GM11168 (cell line): Measurements from ENCODE around the gene PCDH19.

ENCODE experiments used
- in situ Hi-C: fragments of 300-500 bp; cut with MboI; formaldehyde crosslinking; loops from one replicate; pipeline ENCODE4 v1.12.0; 2022; ENCODE audit warnings: low sequenced_read_pairs; ENCODE audit not compliant: unreplicated experiment

Gene PCDH19

GRCh38 chrX:100315566-100315965 is 94.5 kb downstream of the PCDH19 start:
- in situ Hi-C loops: no loop called here

DNA sequence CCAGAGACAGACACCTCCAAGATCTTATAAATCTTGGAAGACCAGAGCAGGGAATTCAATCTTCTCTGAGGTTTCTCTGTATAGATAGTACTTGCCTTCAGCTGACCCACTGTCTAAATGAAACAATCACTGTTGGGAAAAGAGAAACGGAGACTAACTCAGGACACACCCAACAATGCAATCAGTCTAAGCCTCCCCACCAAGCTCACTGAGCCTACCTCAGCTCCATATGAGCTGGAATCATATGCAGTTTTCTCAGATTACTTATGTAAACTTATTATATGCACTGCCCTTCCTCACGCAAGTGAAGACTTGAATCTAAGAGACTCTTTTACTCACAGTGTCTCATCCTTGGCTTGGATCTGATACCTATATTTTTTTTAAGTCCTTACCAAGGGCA is 110.5 kb downstream of the PCDH19 start:
- in situ Hi-C loops: no loop called here

DNA sequence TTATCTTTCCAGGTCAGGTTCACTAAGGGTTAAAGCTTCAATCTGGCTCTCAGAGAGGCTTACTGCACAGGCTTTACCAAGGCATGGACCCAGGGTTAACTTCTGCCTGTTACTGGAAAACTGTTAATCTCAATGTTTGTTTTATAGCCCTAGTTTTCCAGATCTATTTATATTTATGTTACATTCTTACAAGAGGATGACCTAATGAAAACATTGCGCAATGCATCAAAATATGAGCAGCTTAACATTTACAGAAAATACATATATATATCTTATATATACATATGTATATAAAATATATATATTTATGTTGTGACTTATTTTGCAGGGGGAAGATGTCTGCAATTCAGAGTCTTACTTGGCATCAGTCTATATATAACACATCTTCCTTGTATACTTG is 112.3 kb downstream of the PCDH19 start:
- in situ Hi-C loops: no loop called here

- in situ Hi-C loops: no loop called here
Observed at GRCh38 chrX:100296183-100296753, 113.8 kb downstream of the PCDH19 start.

- in situ Hi-C loops: no loop called here
Observed at GRCh38 chrX:100294965-100295364, 115.1 kb downstream of the PCDH19 start.

- in situ Hi-C loops: no loop called here
Observed at GRCh38 chrX:100289066-100289558, 121.0 kb downstream of the PCDH19 start.

DNA sequence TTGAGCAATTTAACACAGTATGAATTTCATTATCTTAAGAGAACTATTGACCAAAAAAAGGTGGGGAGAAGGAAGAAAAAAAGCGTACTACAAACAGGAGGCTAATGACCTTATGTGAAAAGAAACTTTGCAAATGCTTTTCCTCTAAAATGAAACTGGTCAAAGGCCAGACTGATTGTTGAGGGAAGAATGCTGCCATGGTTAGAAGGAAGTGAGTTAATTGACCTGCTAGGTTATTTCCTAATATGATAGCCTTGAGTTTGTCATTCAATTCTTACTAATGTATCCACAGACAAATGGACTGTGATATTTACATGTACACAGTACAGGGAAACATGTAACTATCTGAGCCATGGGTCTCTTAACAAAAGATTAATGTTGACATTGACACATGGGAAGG is 132.8 kb downstream of the PCDH19 start:
- in situ Hi-C loops: no loop called here

DNA sequence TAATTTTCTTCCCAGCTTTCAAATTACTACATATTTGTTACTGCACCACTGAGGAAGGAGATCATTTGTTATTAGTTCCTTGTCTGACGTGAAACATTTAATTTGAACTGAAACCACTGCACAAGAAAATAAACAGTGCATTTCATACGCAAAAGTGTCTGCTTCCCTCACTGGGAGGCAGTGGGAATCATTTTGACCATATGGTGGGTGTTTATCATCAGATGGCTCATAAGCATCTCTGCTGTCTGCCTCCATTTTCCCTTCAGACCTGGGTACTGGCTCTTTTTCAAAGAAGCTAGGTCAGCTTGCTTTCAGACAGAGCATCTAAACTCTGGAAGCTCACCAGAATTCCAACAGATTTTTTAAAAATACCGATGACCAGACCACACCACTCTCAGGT is 135.2 kb downstream of the PCDH19 start:
- in situ Hi-C loops: no loop called here

- in situ Hi-C loops: no loop called here
Observed at GRCh38 chrX:100265179-100265578, 144.9 kb downstream of the PCDH19 start.

DNA sequence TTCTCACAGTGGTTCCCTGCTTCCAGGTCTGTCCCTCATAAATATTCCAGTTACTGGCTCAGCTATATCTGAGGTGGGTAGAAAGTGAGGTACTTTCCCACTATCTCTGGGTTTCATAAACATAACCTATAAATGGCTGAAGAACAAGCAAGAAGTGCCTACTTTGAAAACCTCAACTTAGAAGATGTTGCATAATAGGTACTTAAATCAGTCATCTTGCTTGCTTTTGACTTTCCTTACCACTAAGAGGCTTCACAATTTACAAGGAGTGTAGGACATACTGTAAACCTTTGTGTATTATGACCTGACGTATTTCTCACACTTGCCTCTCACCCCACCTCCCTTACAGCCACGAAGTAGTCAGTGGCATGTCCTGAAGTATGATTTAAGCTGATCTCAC is 145.9 kb downstream of the PCDH19 start:
- in situ Hi-C loops: no loop called here

- in situ Hi-C loops: no loop called here
Observed at GRCh38 chrX:100263650-100264049, 146.4 kb downstream of the PCDH19 start.

DNA sequence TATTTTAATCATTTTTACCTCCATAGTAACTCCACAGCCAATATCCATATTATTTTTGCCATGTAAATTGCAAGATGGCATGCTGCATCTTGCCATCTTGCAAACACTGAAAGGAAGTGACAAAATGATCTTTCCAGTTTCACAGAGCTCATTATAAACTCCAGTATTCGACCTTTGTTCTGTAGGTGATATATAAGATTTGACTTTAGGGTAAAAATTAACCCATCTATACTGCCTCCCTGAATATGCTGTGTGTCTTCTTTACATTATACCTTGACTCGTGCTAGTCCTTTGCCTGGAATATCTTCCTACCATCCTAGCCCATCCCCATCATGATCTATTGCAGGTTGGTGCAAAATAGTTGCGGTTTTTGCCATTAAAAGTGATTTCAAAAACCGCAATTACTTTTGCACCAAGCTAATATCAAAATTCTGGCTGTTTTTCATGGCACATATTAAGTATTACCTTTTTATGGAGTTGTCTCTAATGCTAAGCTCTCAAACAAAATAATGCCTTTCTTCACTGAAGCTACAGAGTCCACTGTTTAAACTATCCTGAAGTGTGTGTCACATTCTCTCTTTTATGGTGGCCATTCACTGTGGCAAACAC is 161.1 kb downstream of the PCDH19 start:
- in situ Hi-C loops: no loop called here

- in situ Hi-C loops: no loop called here
Observed at GRCh38 chrX:100247826-100248225, 162.2 kb downstream of the PCDH19 start.

- in situ Hi-C loops: no loop called here
Observed at GRCh38 chrX:100244681-100245080, 165.4 kb downstream of the PCDH19 start.
